ENCODE results near the gene SLIT1.

GRCh38 chr10:97180986-97181385 lies 4.8 kb downstream of the SLIT1 start:
- TF ChIP-seq POLR2AphosphoS5 (IDR thresholded peaks at IDR 0.05; ENCODE audit: borderline replicate concordance, low read depth, low read length): no peak
- no peak for TF ChIP-seq EZH2 (IDR thresholded peaks at IDR 0.05)
- TF ChIP-seq FOXP2 (optimal IDR thresholded peaks at IDR 0.05; ENCODE audit: control extremely low read depth, extremely low read length, insufficient read depth): no peak

All from SK-N-MC (cell line).